ENCODE data around the gene KRTAP5-3.
"Not testable (repeated sequence)": the region's sequence is repeated elsewhere in the genome, so short reads cannot be mapped to it uniquely, and the experiment has no call there.

The KRTAP5-3 gene

GRCh38 chr11:1597331-1597993 is 10.8 kb downstream of the KRTAP5-3 start:
- TF ChIP-seq CREB1 (IDR thresholded peaks at IDR 0.05; ENCODE audit: low read depth), result no peak
- TF ChIP-seq RAD21 (IDR thresholded peaks at IDR 0.05; ENCODE audit: low read depth), result no peak
- TF ChIP-seq EP300 (IDR thresholded peaks at IDR 0.05; ENCODE audit: borderline replicate concordance), result no peak
- no peak for TF ChIP-seq YY1 (IDR thresholded peaks at IDR 0.05; ENCODE audit: low read depth)
- no peak for TF ChIP-seq TAF1 (IDR thresholded peaks at IDR 0.05; ENCODE audit: low read depth)
- TF ChIP-seq EGR1 (IDR thresholded peaks at IDR 0.05), result no peak
- TF ChIP-seq TCF12 (IDR thresholded peaks at IDR 0.05; ENCODE audit: low read depth), result no peak
- no peak for TF ChIP-seq NFIC (IDR thresholded peaks at IDR 0.05)

- no peak for TF ChIP-seq CEBPB (IDR thresholded peaks at IDR 0.05)
- TF ChIP-seq RAD21 (IDR thresholded peaks at IDR 0.05; ENCODE audit: low read depth), result no peak
- TF ChIP-seq, protein P1, sequence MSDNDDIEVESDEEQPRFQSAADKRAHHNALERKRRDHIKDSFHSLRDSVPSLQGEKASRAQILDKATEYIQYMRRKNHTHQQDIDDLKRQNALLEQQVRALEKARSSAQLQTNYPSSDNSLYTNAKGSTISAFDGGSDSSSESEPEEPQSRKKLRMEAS (IDR thresholded peaks at IDR 0.05), result no peak
- no peak for TF ChIP-seq EGR1 (IDR thresholded peaks at IDR 0.05)
- no peak for TF ChIP-seq NFIC (IDR thresholded peaks at IDR 0.05)
- TF ChIP-seq, protein P2, sequence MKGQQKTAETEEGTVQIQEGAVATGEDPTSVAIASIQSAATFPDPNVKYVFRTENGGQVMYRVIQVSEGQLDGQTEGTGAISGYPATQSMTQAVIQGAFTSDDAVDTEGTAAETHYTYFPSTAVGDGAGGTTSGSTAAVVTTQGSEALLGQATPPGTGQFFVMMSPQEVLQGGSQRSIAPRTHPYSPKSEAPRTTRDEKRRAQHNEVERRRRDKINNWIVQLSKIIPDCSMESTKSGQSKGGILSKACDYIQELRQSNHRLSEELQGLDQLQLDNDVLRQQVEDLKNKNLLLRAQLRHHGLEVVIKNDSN (IDR thresholded peaks at IDR 0.05), result no peak
Measured at GRCh38 chr11:1592628-1593027, 15.6 kb downstream of the KRTAP5-3 start.

DNA sequence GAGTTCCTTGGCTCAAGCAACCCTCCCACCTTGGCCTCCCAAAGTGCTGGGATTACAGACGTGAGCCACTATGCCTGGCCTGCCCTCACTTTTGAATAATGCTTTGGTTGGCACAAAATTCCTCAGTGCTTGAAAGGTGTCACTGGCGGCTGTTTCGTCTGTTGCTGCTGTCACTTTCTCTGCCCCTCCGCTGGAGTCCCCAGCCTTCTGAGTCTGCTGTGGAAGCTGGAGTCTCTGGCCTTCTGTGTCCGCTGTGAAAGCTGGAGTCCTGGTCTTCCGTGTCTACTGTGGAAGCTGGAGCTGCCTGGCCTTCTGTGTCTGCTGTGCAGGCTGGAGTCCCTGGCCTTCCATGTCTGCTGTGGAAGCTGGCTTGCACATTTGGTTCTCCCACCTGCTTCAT is 18.3 kb downstream of the KRTAP5-3 start:
- TF ChIP-seq FOXM1 (IDR thresholded peaks at IDR 0.05; ENCODE audit: borderline replicate concordance, low read depth) (no peak), NFIC (IDR thresholded peaks at IDR 0.05) (no peak), CEBPB (IDR thresholded peaks at IDR 0.05) (no peak), TEAD4 (IDR thresholded peaks at IDR 0.05) (no peak), TCF12 (IDR thresholded peaks at IDR 0.05; ENCODE audit: low read depth) (no peak), EP300 (IDR thresholded peaks at IDR 0.05; ENCODE audit: borderline replicate concordance) (no peak), RAD21 (IDR thresholded peaks at IDR 0.05; ENCODE audit: low read depth) (no peak)
- TF ChIP-seq, protein P2 (IDR thresholded peaks at IDR 0.05), result no peak

DNA sequence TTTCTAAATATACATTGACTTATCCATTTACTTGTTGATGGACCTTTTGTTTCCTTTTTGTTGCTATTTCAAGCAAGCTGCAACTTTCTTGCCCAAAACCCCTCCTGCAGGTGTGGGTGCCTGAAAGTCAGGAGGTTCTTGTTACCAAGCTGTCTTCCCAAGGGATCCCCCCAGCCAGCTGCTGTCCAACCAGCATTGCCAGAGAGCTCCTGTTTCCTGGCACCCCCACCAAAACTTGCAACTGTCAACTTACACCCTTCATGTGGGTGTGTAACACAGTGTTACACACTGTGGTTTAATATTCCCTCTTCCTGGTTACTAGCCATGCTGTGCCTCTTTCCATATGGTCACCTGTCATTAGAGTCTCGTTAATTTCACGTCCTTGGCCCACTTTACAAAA is 21.6 kb downstream of the KRTAP5-3 start:
- TF ChIP-seq TCF12 (IDR thresholded peaks at IDR 0.05; ENCODE audit: low read depth) (no peak), CEBPB (IDR thresholded peaks at IDR 0.05) (no peak), RAD21 (IDR thresholded peaks at IDR 0.05; ENCODE audit: low read depth) (no peak), EP300 (IDR thresholded peaks at IDR 0.05; ENCODE audit: borderline replicate concordance) (no peak), EGR1 (IDR thresholded peaks at IDR 0.05) (no peak), ZBTB7A (IDR thresholded peaks at IDR 0.05; ENCODE audit: low read depth) (no peak), NFIC (IDR thresholded peaks at IDR 0.05) (no peak), REST (IDR thresholded peaks at IDR 0.05; ENCODE audit: low read depth) (no peak), FOXM1 (IDR thresholded peaks at IDR 0.05; ENCODE audit: borderline replicate concordance, low read depth) (no peak), TEAD4 (IDR thresholded peaks at IDR 0.05) (no peak), YY1 (IDR thresholded peaks at IDR 0.05; ENCODE audit: low read depth) (no peak), CREB1 (IDR thresholded peaks at IDR 0.05; ENCODE audit: low read depth) (no peak), TAF1 (IDR thresholded peaks at IDR 0.05; ENCODE audit: low read depth) (no peak)
- TF ChIP-seq, protein P1 (IDR thresholded peaks at IDR 0.05), result no peak
- TF ChIP-seq, protein P2 (IDR thresholded peaks at IDR 0.05), result no peak

DNA sequence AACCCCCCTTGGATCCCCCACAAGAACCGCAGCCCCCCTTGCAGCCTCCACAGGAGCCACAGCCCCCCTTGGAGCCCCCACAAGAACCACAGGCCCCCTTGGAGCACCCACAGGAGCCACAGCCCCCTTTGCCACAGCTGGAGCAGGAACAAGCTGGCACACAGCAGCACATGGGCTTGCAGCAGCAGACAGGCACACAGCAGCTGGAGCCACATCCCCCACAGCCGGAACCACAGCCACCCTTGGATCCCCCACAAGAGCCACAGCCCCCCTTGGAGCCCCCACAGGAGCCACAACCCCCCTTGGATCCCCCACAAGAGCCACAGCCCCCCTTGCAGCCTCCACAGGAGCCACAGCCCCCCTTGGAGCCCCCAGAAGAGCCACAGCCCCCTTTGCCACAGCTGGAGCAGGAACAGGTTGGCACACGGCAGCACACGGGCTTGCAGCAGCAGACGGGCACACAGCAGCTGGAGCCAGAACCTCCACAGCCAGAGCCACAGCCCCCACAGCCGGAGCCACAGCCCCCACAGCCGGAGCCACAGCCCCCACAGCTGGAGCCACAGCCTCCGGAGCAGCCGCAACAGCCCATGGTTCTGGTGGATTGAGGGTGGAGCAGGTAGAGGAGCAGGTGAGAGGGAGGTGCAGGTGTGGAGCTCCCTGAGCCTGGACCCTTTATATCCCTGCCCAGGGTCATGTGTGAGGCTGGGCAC is 23.4 kb downstream of the KRTAP5-3 start, which contains the start of gene KRTAP5-1:
KRTAP5-1 (minus strand) TSS at position 623 of the 710 bp plus-strand sequence; CDS start at position 589, 34 bp downstream.
- TF ChIP-seq CREB1 (IDR thresholded peaks at IDR 0.05; ENCODE audit: low read depth); TEAD4 (IDR thresholded peaks at IDR 0.05); FOXM1 (IDR thresholded peaks at IDR 0.05; ENCODE audit: borderline replicate concordance, low read depth): not testable (repeated sequence)

DNA sequence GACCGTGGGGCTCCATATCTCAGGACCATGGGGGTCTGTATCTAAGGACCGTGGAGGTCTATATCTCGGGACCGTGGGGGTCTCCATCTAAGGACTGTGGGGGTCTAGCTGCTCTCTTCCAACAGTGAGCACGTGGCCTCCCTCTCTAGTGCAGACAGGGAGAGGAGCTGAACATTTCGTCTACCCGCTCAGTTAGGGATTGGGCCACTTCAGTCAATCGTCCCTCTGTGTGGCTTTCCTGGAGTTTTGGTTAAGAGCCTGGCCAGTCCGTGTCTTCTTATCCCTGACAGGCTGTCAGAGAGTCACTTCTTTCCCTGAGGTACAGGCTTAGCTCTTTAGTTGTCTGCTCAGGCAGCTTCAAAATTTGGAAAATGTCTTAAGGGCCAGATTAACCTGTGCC is 26.3 kb downstream of the KRTAP5-3 start:
- TF ChIP-seq EP300 (IDR thresholded peaks at IDR 0.05; ENCODE audit: borderline replicate concordance), result no peak
- no peak for TF ChIP-seq CREB1 (IDR thresholded peaks at IDR 0.05; ENCODE audit: low read depth)
- TF ChIP-seq REST (IDR thresholded peaks at IDR 0.05; ENCODE audit: low read depth), result no peak
- no peak for TF ChIP-seq EGR1 (IDR thresholded peaks at IDR 0.05)
